Heart left ventricle (tissue), 16 donors: ENCODE results near the gene KRR1. TPM values are rescaled to one million over a fixed set of nuclear protein-coding genes. Genes with fewer than 3 reads are reported as not detected.

Experiments used
- ATAC-seq, 4 donors: fragments of 200-7000 bp; cut with Tn5 transposase; one replicate each; pipeline ENCODE4 v1.9.1; 2020 to 2022; ENCODE audit warnings: moderate library complexity in 4 of 4, mild to moderate bottlenecking in 3 of 4, moderate number of reproducible peaks in 1 of 4
- DNase-seq, 5 donors: peaks; one replicate each; pipeline ENCODE4 v3.0.0-alpha.2; 2020
- H3K27ac ChIP-seq, 12 donors: fragments of 200-600 bp; sonication (generic) in 4 of 12; one replicate each; pipeline versions ENCODE4 v1.5.0 to v1.8.0; 2016 to 2022; ENCODE audit warnings: mild to moderate bottlenecking in 2 of 12
- H3K27me3 ChIP-seq, 9 donors: fragments of 200-600 bp; sonication (generic) in 2 of 9; one replicate each; pipeline versions ENCODE4 v1.5.1 to v1.8.0; 2016 to 2022; ENCODE audit warnings: mild to moderate bottlenecking in 3 of 9
- H3K36me3 ChIP-seq, 9 donors: fragments of 200-600 bp; sonication (generic) in 2 of 9; one replicate each; pipeline versions ENCODE4 v1.5.0 to v1.8.0; 2018 to 2022; ENCODE audit warnings: mild to moderate bottlenecking in 2 of 9
- H3K4me1 ChIP-seq, 12 donors: fragments of 200-600 bp; sonication (generic) in 4 of 12; one replicate each; pipeline versions ENCODE4 v1.5.0 to v1.8.0; 2016 to 2022; ENCODE audit warnings: mild to moderate bottlenecking in 3 of 12
- H3K4me3 ChIP-seq, 12 donors: fragments of 200-600 bp; sonication (generic) in 4 of 12; one replicate each; pipeline versions ENCODE4 v1.5.0 to v1.8.0; 2017 to 2022; ENCODE audit warnings: mild to moderate bottlenecking in 9 of 12, moderate library complexity in 4 of 12
- H3K9me3 ChIP-seq, 12 donors: fragments of 200-600 bp; sonication (generic) in 4 of 12; one replicate each; pipeline versions ENCODE4 v1.5.0 to v1.8.0; 2016 to 2022; ENCODE audit warnings: mild to moderate bottlenecking in 1 of 12
- CTCF ChIP-seq, 12 donors: fragments of 200-600 bp; sonication (generic) in 4 of 12; IDR thresholded peaks; one replicate each; pipeline versions ENCODE4 v1.5.0 to v1.8.0; 2018 to 2022; ENCODE audit warnings: antibody characterized with exemption in 12 of 12, mild to moderate bottlenecking in 5 of 12
- POLR2A ChIP-seq, 2 donors: fragments of 450-650 bp; IDR thresholded peaks; one replicate each; pipeline ENCODE4 v1.6.1; 2017; ENCODE audit warnings: antibody characterized with exemption in 2 of 2, mild to moderate bottlenecking in 2 of 2, moderate library complexity in 2 of 2
- WGBS, 4 donors: extraction: QIAGEN DNeasy Blood & Tissue Kit in 2 of 4; methylation state at CpG; one replicate each; pipeline versions ENCODE4 v1.1.5 to v1.1.7; 2013 to 2018; 5-methylcytosine and 5-hydroxymethylcytosine counted together
- intact Hi-C, 10 donors: fragments of 100-400 bp; cut with DNase I; formaldehyde crosslinking; loops; one replicate each; pipeline versions ENCODE4 v1.11.1 to v1.14.2; 2022
- long read RNA-seq, 3 donors: library from polyadenylated mRNA; unstranded; transcript quantifications; one replicate each; pipeline ENCODE4 v2.0.0, GENCODE V29; 2020 to 2021
- polyA plus RNA-seq, 2 donors: library from polyadenylated mRNA; stranded (reverse); fragments of 200-250 nt; gene quantifications; one replicate each; pipeline ENCODE4 v1.2.3, GENCODE V29; 2013
- total RNA-seq, 9 donors: library from RNA; depleted of rRNA in 2 of 9; stranded (reverse); fragments of >200 nt in 2 of 9; fragmentation: NEBNext Ultra II Directional in 3 of 9; extraction: Animal tissue kit (Norgen Biotek cat#: 25700) in 3 of 9; gene quantifications; one replicate each; pipeline versions ENCODE4 v1.1.0 to v1.2.4, GENCODE V29; 2016 to 2023
- donor health status: ischemic (EF 13 %, LVEDD 7.1; RV severe dilation, severe dysfunction).
- donor health status: healthy with polysubstance abuse.
- donor health status: DM: no; HTN: yes; CAD: no.
- donor health status: DM: no; HTN: no; CAD: no.
- donor health status: ischemic (EF 25% LVEDD 6.9; RV normal size, moderate dysfunction).
- donor health status: ischemic (EF 25% LVEDD 5.7; RV mildly dilated, moderate dysfunction).
- donor health status: healthy.
- donor health status: DM: yes; HTN: yes; CAD: no.
- donor health status: ischemic (EF 35%, LVEDD 5.7; RV mildly dilated, moderate dysfunction).
- donor health status: nonischemic (EF 11% LVEDD 7.7; RV severe dilation, severe dysfunction).
- donor health status: DM: yes; HTN: yes; CAD: no.
- donor health status: PGD.
- donor health status: ischemic (EF 29% LVEDD 5.4; RV normal size, mild dysfunction).
- donor health status: nonischemic (EF 23%, LVEDD 6.1; RV moderate dilation, normal function).

Gene KRR1
- total RNA-seq (10 to 100 TPM; 16.4 to 42.6 (median 31.1) TPM), polyA plus RNA-seq (10 to 100 TPM in 1 of 2 donors, 1 to 10 TPM in 1; 9.3 to 20.9 TPM)
- long read RNA-seq, donor 1, full-length matches to known transcripts: 10 of 10 reads
- long read RNA-seq, donor 1, partial matches to known transcripts: 0 of 10 reads
- long read RNA-seq, donor 1, other reads (novel, unspliced or antisense): 0 of 10 reads
- long read RNA-seq, donor 2, full-length matches to known transcripts: 20 of 32 reads
- long read RNA-seq, donor 2, partial matches to known transcripts: 4 of 32 reads
- long read RNA-seq, donor 2, other reads (novel, unspliced or antisense): 8 of 32 reads
- long read RNA-seq, donor 3, full-length matches to known transcripts: 6 of 9 reads
- long read RNA-seq, donor 3, partial matches to known transcripts: 1 of 9 reads
- long read RNA-seq, donor 3, other reads (novel, unspliced or antisense): 2 of 9 reads

- no peaks in the 10 kb centered on the region for H3K9me3 ChIP-seq
- intact Hi-C loops: loop anchor here in 5 of 10 donors (2.0 to 10.0 kb wide), 5 partner anchors 119 to 836 kb away; partner anchors contain the start of genes BBS10 (in 3 of the 5), GLIPR1L2 (in 2 of the 5) and PHLDA1 (in 2 of the 5)
- peak; percentile 99 to 100 (median 100) for ATAC-seq
- TF ChIP-seq POLR2A (IDR thresholded peaks at IDR 0.05) (peak in 1 of 2 donors; percentile 43), CTCF (IDR thresholded peaks at IDR 0.05) (peak in 2 of 12 donors; percentile 5 to 6)
- H3K4me3 ChIP-seq: peak within 1 kb of the TSS; percentile 64 to 95 (median 81)
- peaks cover 0 to 20% (median 15%) of the 10 kb centered on the region in 9 donors for H3K36me3 ChIP-seq
- H3K27ac ChIP-seq: peak within 1 kb of the TSS; percentile 12 to 82 (median 74)
- H3K27me3 ChIP-seq: no peaks in the 10 kb centered on the region
- peaks cover 0 to 40% (median 14%) of the 10 kb centered on the region in 12 donors for H3K4me1 ChIP-seq
- peak; percentile 90 to 95 (median 93) for DNase-seq
- WGBS, 4 donors: 4% methylated on average over 45 to 47 of the region's 47 CpGs
These were observed at the start of gene KRR1 for GRCh38 chr12:75511116-75512048. Gene KRR1 (minus strand): TSS chr12:75511609. CDS start chr12:75511597, 12 bp downstream.

- 35 to 44% (median 39%) methylated on average over 2 of the region's 2 CpGs for WGBS, 4 donors
- intact Hi-C loops: loop anchor here in 4 of 10 donors (2.0 to 10.0 kb wide), 4 partner anchors 165 to 477 kb away; partner anchors contain the start of gene PHLDA1 (in 2 of the 4)
- Histone ChIP-seq H3K27ac (no peak overlapping the region), H3K36me3 (no peaks in the 10 kb centered on the region), H3K4me1 (peaks cover 0 to 11% (median 0%) of the 10 kb centered on the region in 12 donors), H3K9me3 (no peaks in the 10 kb centered on the region), H3K4me3 (no peak overlapping the region), H3K27me3 (no peaks in the 10 kb centered on the region)
- DNase-seq (no peak), ATAC-seq (peak in 3 of 4 donors; percentile 68 to 83 (median 80))
- peak in 11 of 12 donors; percentile 10 to 68 (median 48) for TF ChIP-seq CTCF (IDR thresholded peaks at IDR 0.05)
- TF ChIP-seq POLR2A (IDR thresholded peaks at IDR 0.05): no peak
These were observed 48.8 kb upstream of the KRR1 start for GRCh38 chr12:75560167-75560566.

- Histone ChIP-seq H3K4me3 (no peak overlapping the region), H3K4me1 (peaks cover 0 to 18% (median 3%) of the 10 kb centered on the region in 12 donors), H3K27ac (peak overlapping the region in 2 of 12 donors; percentile 3 to 11), H3K36me3 (no peaks in the 10 kb centered on the region), H3K9me3 (no peaks in the 10 kb centered on the region), H3K27me3 (no peaks in the 10 kb centered on the region)
- WGBS, 4 donors: 84 to 91% (median 87%) methylated on average over 3 of the region's 3 CpGs
- TF ChIP-seq CTCF (IDR thresholded peaks at IDR 0.05) (no peak), POLR2A (IDR thresholded peaks at IDR 0.05) (no peak)
- DNase-seq (no peak), ATAC-seq (no peak)
- intact Hi-C loops: loop anchor here in 5 of 10 donors (10.0 kb wide), 1 partner anchor 477 kb away; the partner anchor contains the start of gene PHLDA1 (in 5 of the 5)
These were observed 46.9 kb upstream of the KRR1 start for GRCh38 chr12:75558287-75558686.
